Neutrophil (primary cell): ENCODE measurements around the gene SYT6.

Experiments
- H3K27ac ChIP-seq: fragments of 200-600 bp; sonication (generic); 2 replicates; pipeline ENCODE4 v1.5.1; 2016; ENCODE audit warnings: mild to moderate bottlenecking, moderate library complexity
- H3K27me3 ChIP-seq: fragments of 200-600 bp; sonication (generic); 2 replicates; pipeline ENCODE4 v1.6.0; 2016; ENCODE audit warnings: mild to moderate bottlenecking
- H3K36me3 ChIP-seq: fragments of 200-600 bp; sonication (generic); 2 replicates; pipeline ENCODE4 v1.5.1; 2017
- H3K4me1 ChIP-seq, 2 experiments: fragments of 200-600 bp in 1 of 2; sonication (generic) in 1 of 2; 1 replicate in 1 of 2; 2 replicates in 1 of 2; pipeline versions ENCODE4 v1.5.1 to v1.6.1; 2013 to 2016; ENCODE audit warnings: low read depth in 1 of 2, low read length in 1 of 2, mild to moderate bottlenecking in 1 of 2, moderate library complexity in 1 of 2; ENCODE audit not compliant: control insufficient read depth in 1 of 2, insufficient read depth in 1 of 2
- H3K4me3 ChIP-seq, 2 experiments: fragments of 200-600 bp in 1 of 2; sonication (generic) in 1 of 2; 1 replicate in 1 of 2; 2 replicates in 1 of 2; pipeline ENCODE4 v1.5.1; 2013 to 2016; ENCODE audit warnings: low read depth in 1 of 2, low read length in 1 of 2, mild to moderate bottlenecking in 1 of 2, moderate library complexity in 1 of 2
- H3K9me3 ChIP-seq: fragments of 200-600 bp; sonication (generic); 2 replicates; pipeline ENCODE4 v1.5.1; 2016
- CTCF ChIP-seq: fragments of 200-600 bp; sonication (generic); IDR thresholded peaks from 2 replicates; pipeline ENCODE4 v1.5.1; 2016; ENCODE audit warnings: antibody characterized with exemption

The SYT6 gene

DNA sequence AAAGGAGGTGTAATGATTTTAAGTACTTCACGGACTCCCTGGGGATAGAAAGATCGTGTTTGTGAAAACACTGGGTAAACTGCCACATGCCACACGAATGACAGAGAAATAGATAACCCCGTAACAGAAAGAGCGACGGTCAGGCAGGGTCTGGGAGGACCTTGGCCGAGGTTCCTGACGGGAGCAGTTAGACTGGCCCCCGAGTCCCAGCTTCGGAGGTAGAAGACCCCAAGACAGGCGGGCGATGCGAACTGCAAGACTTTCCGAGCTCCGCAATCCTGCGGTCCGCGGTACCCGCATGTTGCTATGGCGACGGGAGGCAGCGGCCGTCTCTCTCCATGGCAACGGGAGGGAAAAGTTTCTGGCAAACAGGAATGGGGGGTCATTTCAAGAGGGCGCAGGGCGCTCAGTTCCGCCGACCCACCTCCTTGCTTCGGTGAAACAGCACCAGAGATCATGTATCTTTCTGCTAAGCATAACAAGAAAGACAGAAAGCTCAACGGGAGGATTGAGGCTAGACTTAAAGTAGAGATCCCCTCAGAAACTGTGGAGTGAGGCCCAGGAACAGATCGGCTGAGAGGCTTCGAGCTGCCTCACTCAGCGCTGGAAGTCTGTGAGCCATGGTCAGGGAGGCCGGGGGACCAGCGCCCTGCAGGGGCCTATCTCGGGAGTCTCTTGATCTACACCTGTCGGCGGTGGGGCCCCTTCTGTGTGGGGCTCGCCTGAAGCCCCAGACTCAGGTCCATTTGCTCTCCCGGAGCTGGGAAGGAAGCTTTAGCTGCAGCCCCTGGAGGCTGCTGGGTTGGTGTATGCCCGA is 685 bp upstream of the SYT6 start:
- Histone ChIP-seq H3K27ac (no peak overlapping the region), H3K36me3 (no peaks in the 10 kb centered on the region), H3K27me3 (peaks cover 100% of the 10 kb centered on the region), H3K4me3 (no peak overlapping the region), H3K9me3 (no peaks in the 10 kb centered on the region), H3K4me1 (peaks cover 0 to 7% of the 10 kb centered on the region in 2 experiments)
- no peak for TF ChIP-seq CTCF

GRCh38 chr1:114152508-114153260 is 985 bp downstream of the SYT6 start:
- H3K27me3 ChIP-seq, result peaks cover 100% of the 10 kb centered on the region
- H3K4me3 ChIP-seq, result no peak overlapping the region

GRCh38 chr1:114152089-114152507 is 1.6 kb downstream of the SYT6 start:
- H3K27me3 ChIP-seq, result peaks cover 100% of the 10 kb centered on the region

More at GRCh38 chr1:114152508-114153260, 985 bp downstream of the SYT6 start:
- no peaks in the 10 kb centered on the region for H3K9me3 ChIP-seq
- peaks cover 0 to 7% of the 10 kb centered on the region in 2 experiments for H3K4me1 ChIP-seq
- no peak for TF ChIP-seq CTCF
- H3K36me3 ChIP-seq, result no peaks in the 10 kb centered on the region
- no peak overlapping the region for H3K27ac ChIP-seq

GRCh38 chr1:114150016-114150415 is 3.7 kb downstream of the SYT6 start:
- no peak for TF ChIP-seq CTCF
- Histone ChIP-seq H3K9me3 (no peaks in the 10 kb centered on the region), H3K27me3 (peaks cover 82% of the 10 kb centered on the region), H3K4me1 (peaks cover 0 to 7% of the 10 kb centered on the region in 2 experiments), H3K36me3 (no peaks in the 10 kb centered on the region), H3K27ac (no peak overlapping the region), H3K4me3 (no peak overlapping the region)

More at GRCh38 chr1:114152089-114152507, 1.6 kb downstream of the SYT6 start:
- H3K4me1 ChIP-seq, result peaks cover 0 to 7% of the 10 kb centered on the region in 2 experiments
- H3K9me3 ChIP-seq, result no peaks in the 10 kb centered on the region
- no peak for TF ChIP-seq CTCF
- H3K36me3 ChIP-seq, result no peaks in the 10 kb centered on the region
- H3K27ac ChIP-seq, result no peak overlapping the region
- no peak overlapping the region for H3K4me3 ChIP-seq

DNA sequence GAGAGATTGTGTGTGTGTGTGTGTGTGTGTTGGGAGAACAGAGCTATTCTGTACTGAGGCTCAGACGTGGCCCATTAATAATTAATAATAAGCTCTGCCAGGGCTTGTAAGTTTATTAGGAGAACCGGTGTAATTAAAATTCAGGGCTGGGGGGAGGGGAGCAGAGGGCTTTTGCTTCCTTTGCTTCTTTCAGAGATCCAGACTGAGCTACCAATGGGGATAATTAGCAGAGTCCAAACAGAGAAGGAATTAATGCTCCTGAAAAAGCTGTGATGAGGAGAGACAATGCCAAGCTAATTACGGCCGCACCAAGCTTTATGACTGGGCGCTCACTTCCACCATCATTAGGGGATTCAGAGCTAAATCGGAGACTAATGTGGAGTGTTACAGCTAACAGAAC is 4.5 kb downstream of the SYT6 start:
- H3K27ac ChIP-seq, result no peak overlapping the region
- H3K9me3 ChIP-seq, result no peaks in the 10 kb centered on the region
- H3K4me1 ChIP-seq, result peaks cover 0 to 7% of the 10 kb centered on the region in 2 experiments
- TF ChIP-seq CTCF, result no peak
- H3K27me3 ChIP-seq, result peaks cover 74% of the 10 kb centered on the region
- no peak overlapping the region for H3K4me3 ChIP-seq
- H3K36me3 ChIP-seq, result no peaks in the 10 kb centered on the region
